GM18511 (cell line): ENCODE results near the gene GMNN.

ENCODE experiments used
- ATAC-seq: cut with Tn5 transposase; IDR thresholded peaks from one replicate; pipeline ENCODE4 v1.9.1; 2021; ENCODE audit warnings: mild to moderate bottlenecking, moderate library complexity; ENCODE audit not compliant: unreplicated experiment

Gene GMNN

GRCh38 chr6:24799541-24799915 is 24.8 kb downstream of the GMNN start:
- ATAC-seq: no peak

GRCh38 chr6:24802271-24803059 is 27.7 kb downstream of the GMNN start:
- ATAC-seq: no peak

- ATAC-seq: no peak
These were observed 32.8 kb downstream of the GMNN start for GRCh38 chr6:24807584-24807983.

GRCh38 chr6:24809728-24810127 is 35.0 kb downstream of the GMNN start:
- no peak for ATAC-seq

GRCh38 chr6:24818346-24818745 is 43.6 kb downstream of the GMNN start:
- ATAC-seq: no peak

GRCh38 chr6:24821860-24822444 is 47.2 kb downstream of the GMNN start:
- no peak for ATAC-seq

- no peak for ATAC-seq
These were observed 48.0 kb downstream of the GMNN start for GRCh38 chr6:24822696-24823095.

- no peak for ATAC-seq
These were observed 48.4 kb downstream of the GMNN start for GRCh38 chr6:24823185-24823584.

GRCh38 chr6:24824142-24824938 is 49.6 kb downstream of the GMNN start:
- ATAC-seq: no peak

GRCh38 chr6:24825130-24825630 is 50.4 kb downstream of the GMNN start:
- ATAC-seq: no peak

- no peak for ATAC-seq
These were observed 52.4 kb downstream of the GMNN start for GRCh38 chr6:24827162-24827561.

GRCh38 chr6:24827970-24828369 is 53.2 kb downstream of the GMNN start:
- no peak for ATAC-seq

GRCh38 chr6:24829657-24830056 is 54.9 kb downstream of the GMNN start:
- ATAC-seq: no peak

- ATAC-seq: no peak
These were observed 57.3 kb downstream of the GMNN start for GRCh38 chr6:24831771-24832716.

GRCh38 chr6:24832794-24833193 is 58.1 kb downstream of the GMNN start:
- no peak for ATAC-seq

GRCh38 chr6:24833711-24834386 is 59.1 kb downstream of the GMNN start:
- no peak for ATAC-seq
